H1 (cell line): Measurements from ENCODE around the gene GPC6. TPM values are rescaled to one million over a fixed set of nuclear protein-coding genes. Genes with fewer than 3 reads are reported as not detected.

Experiments
- CTCF ChIA-PET: fragments of 300-600 bp; sonication (Branson Sonifier 250); formaldehyde crosslinking; loops from one replicate; lab custom pipeline; 2021; ENCODE audit not compliant: partially characterized antibody; lab: Charles Lee
- POLR2A ChIA-PET: fragments of 300-600 bp; sonication (Branson Sonifier 250); formaldehyde crosslinking; loops from one replicate; lab custom pipeline; 2021; ENCODE audit warnings: inconsistent platforms; ENCODE audit not compliant: partially characterized antibody; lab: Charles Lee
- DNase-seq, 2 experiments: peaks; one replicate each; pipeline versions ENCODE4 v3.0.0 to v3.0.0-alpha.2; 2010 to 2022; ENCODE audit warnings: low spot score in 2 of 2, low read depth in 1 of 2, mixed read lengths in 1 of 2
- FAIRE-seq: peaks from 2 replicates; lab custom pipeline; 2011; peaks lifted over from hg19 to GRCh38; lab: Jason Lieb, UNC
- H2AFZ ChIP-seq: 2 replicates; pipeline ENCODE4 v1.8.1; 2012; ENCODE audit warnings: low read length, inconsistent platforms
- H2AK5ac ChIP-seq: 2 replicates; pipeline ENCODE4 v1.6.1; 2013; ENCODE audit warnings: low read depth, low read length
- H2BK120ac ChIP-seq: replicated peaks from 2 replicates; pipeline ENCODE3; 2013; ENCODE audit warnings: low read depth, low read length, inconsistent platforms
- H2BK12ac ChIP-seq: 2 replicates; pipeline ENCODE4 v1.6.1; 2013; ENCODE audit warnings: low read depth, low read length
- H2BK15ac ChIP-seq: 2 replicates; pipeline ENCODE4 v1.6.1; 2013; ENCODE audit warnings: low read length
- H2BK20ac ChIP-seq: 2 replicates; pipeline ENCODE4 v1.6.1; 2013; ENCODE audit warnings: low read length
- H2BK5ac ChIP-seq: 2 replicates; pipeline ENCODE4 v1.6.1; 2013; ENCODE audit warnings: low read depth, low read length
- H3K14ac ChIP-seq: 2 replicates; pipeline ENCODE4 v1.6.1; 2013; ENCODE audit warnings: inconsistent platforms; ENCODE audit not compliant: insufficient read length
- H3K18ac ChIP-seq: 2 replicates; pipeline ENCODE4 v1.6.1; 2013; ENCODE audit warnings: low read length; ENCODE audit errors: extremely low read depth
- H3K23ac ChIP-seq: 2 replicates; pipeline ENCODE4 v1.6.1; 2013; ENCODE audit warnings: inconsistent platforms; ENCODE audit not compliant: insufficient read length
- H3K23me2 ChIP-seq: 2 replicates; pipeline ENCODE4 v1.6.1; 2013; ENCODE audit warnings: low read depth, low read length
- H3K27ac ChIP-seq: 2 replicates; pipeline ENCODE4 v1.6.1; 2011; ENCODE audit warnings: low read depth, low read length, inconsistent platforms
- H3K27me3 ChIP-seq, 4 experiments: replicated peaks in 1 of 4; 1 replicate in 1 of 4; 2 replicates in 3 of 4; pipeline versions ENCODE4 v1.6.1 to v1.8.1; 2011 to 2013; ENCODE audit warnings: low read length in 3 of 4, mild to moderate bottlenecking in 3 of 4, inconsistent platforms in 2 of 4, mixed read lengths in 2 of 4, moderate library complexity in 1 of 4; ENCODE audit not compliant: control insufficient read depth in 3 of 4, insufficient read depth in 3 of 4; ENCODE audit errors: extremely low read depth in 1 of 4
- H3K36me3 ChIP-seq, 4 experiments: 2 replicates each; pipeline versions ENCODE4 v1.6.1 to v1.8.1; 2011 to 2013; ENCODE audit warnings: mild to moderate bottlenecking in 4 of 4, low read length in 3 of 4, moderate library complexity in 2 of 4, control low read depth in 1 of 4, inconsistent platforms in 1 of 4; ENCODE audit not compliant: insufficient read depth in 4 of 4, control insufficient read depth in 2 of 4
- H3K4ac ChIP-seq: replicated peaks from 2 replicates; pipeline ENCODE3; 2013; ENCODE audit warnings: low read length, low read depth, mixed read lengths, inconsistent platforms; ENCODE audit not compliant: insufficient read length
- H3K4me1 ChIP-seq, 4 experiments: replicated peaks in 1 of 4; 1 replicate in 1 of 4; 2 replicates in 3 of 4; pipeline versions ENCODE4 v1.6.1 to v1.8.1; 2011 to 2013; ENCODE audit warnings: low read length in 3 of 4, inconsistent platforms in 2 of 4, mixed read lengths in 1 of 4; ENCODE audit not compliant: insufficient read depth in 4 of 4, control insufficient read depth in 3 of 4
- H3K4me2 ChIP-seq, 2 experiments: 2 replicates each; pipeline versions ENCODE4 v1.6.1 to v1.8.1; 2011 to 2013; ENCODE audit warnings: low read depth in 2 of 2, low read length in 2 of 2, control low read depth in 1 of 2, inconsistent platforms in 1 of 2, mild to moderate bottlenecking in 1 of 2; ENCODE audit not compliant: insufficient read depth in 1 of 2
- H3K4me3 ChIP-seq, 4 experiments: fragments of 200-600, 300-600 bp in 1 of 4; sonication (generic), shearing (Covaris generic), sonication (Bioruptor Twin) in 1 of 4; 2 replicates each; pipeline versions ENCODE4 v1.5.1 to v1.8.1; 2011 to 2016; ENCODE audit warnings: low read length in 4 of 4, low read depth in 3 of 4, control low read depth in 2 of 4, inconsistent platforms in 2 of 4, mild to moderate bottlenecking in 2 of 4, mixed read lengths in 1 of 4, moderate library complexity in 1 of 4; ENCODE audit not compliant: insufficient read depth in 2 of 4; ENCODE audit errors: extremely low read depth in 1 of 4
- H3K56ac ChIP-seq: replicated peaks from 2 replicates; pipeline ENCODE3; 2013; ENCODE audit warnings: low read depth, mild to moderate bottlenecking, mixed read lengths, low read length, inconsistent platforms; ENCODE audit not compliant: insufficient read length
- H3K79me1 ChIP-seq: 2 replicates; pipeline ENCODE4 v1.6.1; 2013; ENCODE audit warnings: low read depth, low read length, control low read depth
- H3K79me2 ChIP-seq, 2 experiments: 2 replicates each; pipeline versions ENCODE4 v1.6.1 to v1.8.1; 2012 to 2013; ENCODE audit warnings: low read length in 2 of 2, mild to moderate bottlenecking in 2 of 2, inconsistent platforms in 1 of 2; ENCODE audit not compliant: insufficient read depth in 2 of 2, control insufficient read depth in 1 of 2
- H3K9ac ChIP-seq, 4 experiments: replicated peaks in 1 of 4; 1 replicate in 1 of 4; 2 replicates in 3 of 4; pipeline versions ENCODE4 v1.6.1 to v1.8.1; 2011 to 2013; ENCODE audit warnings: low read depth in 3 of 4, low read length in 3 of 4, control low read depth in 2 of 4, mild to moderate bottlenecking in 2 of 4, moderate library complexity in 2 of 4, inconsistent platforms in 1 of 4; ENCODE audit errors: extremely low read depth in 1 of 4
- H3K9me3 ChIP-seq, 2 experiments: 2 replicates each; pipeline versions ENCODE4 v1.6.1 to v1.8.1; 2012 to 2013; ENCODE audit warnings: mild to moderate bottlenecking in 2 of 2, moderate library complexity in 2 of 2, control low read depth in 1 of 2, inconsistent platforms in 1 of 2, low read depth in 1 of 2, low read length in 1 of 2, mixed read lengths in 1 of 2; ENCODE audit not compliant: insufficient read depth in 2 of 2
- H4K20me1 ChIP-seq, 2 experiments: replicated peaks in 1 of 2; 2 replicates each; pipeline versions ENCODE3 to v1.8.1; 2011 to 2013; ENCODE audit warnings: inconsistent platforms in 2 of 2, low read length in 2 of 2, mild to moderate bottlenecking in 1 of 2; ENCODE audit not compliant: insufficient read depth in 2 of 2, control insufficient read depth in 1 of 2
- H4K5ac ChIP-seq: 2 replicates; pipeline ENCODE4 v1.6.1; 2013; ENCODE audit warnings: low read length, low read depth, mixed read lengths, inconsistent platforms; ENCODE audit not compliant: insufficient read length
- H4K8ac ChIP-seq: 2 replicates; pipeline ENCODE4 v1.8.0; 2013; ENCODE audit warnings: mild to moderate bottlenecking, moderate library complexity, low read length, inconsistent platforms; ENCODE audit not compliant: insufficient read depth; ENCODE audit errors: extremely low read depth
- H4K91ac ChIP-seq: replicated peaks from 2 replicates; pipeline ENCODE3; 2013; ENCODE audit warnings: low read length, mixed read lengths, inconsistent platforms; ENCODE audit not compliant: insufficient read length
- ASH2L ChIP-seq: fragments of 200-600, 300-600 bp; sonication (generic); IDR thresholded peaks from one replicate; pipeline ENCODE4 v1.7.1; 2017; ENCODE audit warnings: low read length
- CBX5 ChIP-seq: fragments of 300-800, 300-1000 bp; sonication (generic); IDR thresholded peaks from 2 replicates; pipeline ENCODE4 v1.7.1; 2016; ENCODE audit warnings: antibody characterized with exemption, low read length, low read depth
- KDM1A ChIP-seq: fragments of 200-600, 300-600 bp; sonication (generic); IDR thresholded peaks from 2 replicates; pipeline ENCODE4 v1.7.1; 2016; ENCODE audit warnings: mild to moderate bottlenecking, low read length, borderline replicate concordance
- KDM4A ChIP-seq: IDR thresholded peaks from one replicate; pipeline ENCODE4 v1.7.1; 2012; ENCODE audit warnings: low read depth, mild to moderate bottlenecking, moderate library complexity, low read length, inconsistent platforms; ENCODE audit not compliant: severe bottlenecking
- KDM5A ChIP-seq: fragments of 200-600 bp; IDR thresholded peaks from 2 replicates; pipeline ENCODE4 v1.7.1; 2012; ENCODE audit warnings: mild to moderate bottlenecking, low read length, inconsistent platforms, mixed read lengths
- PHF8 ChIP-seq: fragments of 200-600 bp; sonication (generic); conservative IDR thresholded peaks from 2 replicates; pipeline ENCODE4 v1.7.1; 2012; ENCODE audit warnings: low read depth, mild to moderate bottlenecking, inconsistent platforms, low read length, moderate library complexity
- RNF2 ChIP-seq: fragments of 200-900, 300-1000 bp; sonication (generic); IDR thresholded peaks from 2 replicates; pipeline ENCODE4 v1.7.1; 2016; ENCODE audit warnings: borderline replicate concordance, low read depth, mild to moderate bottlenecking, antibody characterized with exemption, low read length; ENCODE audit not compliant: poor library complexity, severe bottlenecking; ENCODE audit errors: missing control alignments
- TCF12 ChIP-seq: IDR thresholded peaks from 2 replicates; pipeline ENCODE4 v1.6.1; 2011; ENCODE audit warnings: low read depth, mild to moderate bottlenecking, low read length
- WGBS, 2 experiments: shearing (Covaris generic) in 1 of 2; methylation state at CpG; one replicate each; pipeline versions ENCODE4 v1.1.6 to v1.1.7; 2013 to 2015; ENCODE audit warnings: low lambda C conversion rate in 2 of 2, mixed read lengths in 2 of 2, inconsistent platforms in 1 of 2, low coverage in 1 of 2, missing lambda C conversion rate in 1 of 2; ENCODE audit not compliant: insufficient replicate concordance in 2 of 2, insufficient coverage in 1 of 2, insufficient read length in 1 of 2; ENCODE audit errors: extremely low coverage in 1 of 2, missing lambda C conversion rate in 1 of 2; 5-methylcytosine and 5-hydroxymethylcytosine counted together
- polyA plus RNA-seq, 7 experiments: library from polyadenylated mRNA; depleted of rRNA in 3 of 7; stranded (reverse) in 5 of 7; unstranded in 2 of 7; fragments of >200 nt in 5 of 7; fragments of 200-250 nt in 2 of 7; gene quantifications; 1 replicate in 5 of 7; 2 replicates in 1 of 7; 4 replicates in 1 of 7; pipeline versions ENCODE4 v1.2.1 to v1.2.3, GENCODE V29; 2011 to 2013; ENCODE audit warnings: missing spikeins in 2 of 7, mixed read lengths in 2 of 7
- total RNA-seq: library from RNA; stranded (reverse); fragmentation: NEBNext Ultra II Directional; extraction: Animal tissue kit (Norgen Biotek cat#: 25700); gene quantifications from 2 replicates; pipeline ENCODE4 v1.2.1, GENCODE V29; 2021

Gene GPC6
- total and polyA plus RNA-seq, 2 of the 8 experiments (the other 6 are each of a cell fraction or from before 2014, with no cell fraction given), result 5.4 to 12.0 TPM

DNA sequence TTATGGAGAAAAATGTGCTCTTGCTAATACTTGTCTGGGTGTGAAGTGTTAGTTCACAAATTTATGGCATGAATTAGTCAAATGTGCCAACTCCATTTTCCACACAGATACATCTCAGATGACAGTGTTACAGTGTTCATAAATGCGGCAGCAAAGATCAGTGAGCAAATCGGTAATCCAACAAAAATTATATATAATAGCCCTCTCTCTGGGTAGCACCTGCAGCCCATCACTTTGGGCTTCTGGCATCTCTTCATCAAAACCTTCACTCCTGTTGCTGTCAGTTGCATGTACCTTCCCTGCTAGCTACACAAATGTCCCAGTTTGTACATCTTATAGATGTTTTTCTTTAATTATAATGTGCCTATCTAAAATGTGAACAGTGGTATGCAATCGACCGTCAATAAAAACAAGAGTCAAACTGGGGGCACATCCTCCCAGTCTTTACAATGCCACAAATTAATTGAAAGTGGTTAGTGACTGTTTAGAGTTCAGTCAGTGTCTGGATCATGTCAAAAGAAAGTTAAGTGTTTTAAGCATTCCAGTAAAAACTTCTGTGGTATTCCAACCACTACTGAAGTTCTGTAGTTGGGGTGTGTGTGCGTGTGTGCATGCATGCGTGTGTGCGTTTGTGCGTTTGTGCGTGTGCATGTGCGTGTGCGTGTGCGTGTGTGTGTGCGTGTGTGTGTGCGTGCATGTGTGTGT, 804.0 kb downstream of the GPC6 start:
- Histone ChIP-seq H3K4ac (no peak overlapping the region), H4K8ac (no peak overlapping the region), H2BK5ac (no peak overlapping the region), H4K20me1 (no peaks in the 10 kb centered on the region), H3K9me3 (no peaks in the 10 kb centered on the region), H2BK20ac (no peak overlapping the region), H4K5ac (no peak overlapping the region), H3K56ac (no peak overlapping the region), H3K27me3 (no peaks in the 10 kb centered on the region), H2AFZ (no peak overlapping the region), H3K79me1 (no peaks in the 10 kb centered on the region), H3K79me2 (no peaks in the 10 kb centered on the region), H2AK5ac (no peak overlapping the region), H3K4me1 (peaks cover 0 to 4% (median 0%) of the 10 kb centered on the region in 4 experiments; a peak in 3 of 7 replicates), H3K36me3 (no peaks in the 10 kb centered on the region), H2BK120ac (no peak overlapping the region), H3K27ac (no peak overlapping the region), H3K4me3 (no peak overlapping the region), H2BK12ac (no peak overlapping the region), H3K18ac (no peak overlapping the region), H3K9ac (no peak overlapping the region), H4K91ac (no peak overlapping the region), H2BK15ac (no peak overlapping the region), H3K23ac (no peak overlapping the region), H3K4me2 (no peak overlapping the region), H3K14ac (no peak overlapping the region), H3K23me2 (no peaks in the 10 kb centered on the region; the same call in 1 of the 2 replicates)
- ChIA-PET POLR2A (no interaction called here), CTCF (no interaction called here)
- TF ChIP-seq TCF12 (no peak), KDM5A (no peak), PHF8 (no peak), RNF2 (no peak), CBX5 (no peak), KDM1A (no peak), ASH2L (no peak), KDM4A (no peak)
- DNase-seq, result no peak
- WGBS, 2 experiments, result 94% methylated on average over 14 of the region's 14 CpGs; no CpG with 5 or more reads in 1 of the 2 experiments
- FAIRE-seq, result no peak
